Colon (tissue), 2 donors: ENCODE data around the gene HID1.
"Not testable (repeated sequence)": the region's sequence is repeated elsewhere in the genome, so short reads cannot be mapped to it uniquely, and the experiment has no call there.

Experiments
- FAIRE-seq: peaks from 2 replicates; lab custom pipeline; 2012; peaks lifted over from hg19 to GRCh38; lab: Jason Lieb, UNC
- donor health status: control.
- donor health status: control.

Gene HID1

GRCh38 chr17:74998783-74999182 is 26.2 kb upstream of the HID1 start:
- FAIRE-seq, result no peak

- no peak for FAIRE-seq
These were observed 23.3 kb upstream of the HID1 start for GRCh38 chr17:74995847-74996246.

- FAIRE-seq, result no peak
These were observed 21.9 kb upstream of the HID1 start for GRCh38 chr17:74994440-74994839.

- FAIRE-seq, result no peak
These were observed 19.7 kb upstream of the HID1 start for GRCh38 chr17:74992223-74992622.

- no peak for FAIRE-seq
These were observed 18.1 kb upstream of the HID1 start for GRCh38 chr17:74990581-74991105.

GRCh38 chr17:74987909-74988711 is 15.6 kb upstream of the HID1 start:
- no peak for FAIRE-seq

GRCh38 chr17:74987418-74987908 is 14.9 kb upstream of the HID1 start, which contains the start of gene CDR2L:
TSS of gene CDR2L (plus strand) at chr17:74987632. CDS start at chr17:74988044, 412 bp downstream.
- FAIRE-seq, result no peak

- FAIRE-seq, result no peak
These were observed 13.6 kb upstream of the HID1 start for GRCh38 chr17:74986206-74986576.

- not testable (repeated sequence) for FAIRE-seq
These were observed 10.2 kb upstream of the HID1 start for GRCh38 chr17:74982663-74983313.

GRCh38 chr17:74981979-74982662 is 9.6 kb upstream of the HID1 start:
- FAIRE-seq, result no peak

- FAIRE-seq, result no peak
These were observed 8.9 kb upstream of the HID1 start for GRCh38 chr17:74981318-74981978.

- no peak for FAIRE-seq
These were observed 7.0 kb upstream of the HID1 start for GRCh38 chr17:74979408-74980146.

GRCh38 chr17:74978240-74978639 is 5.7 kb upstream of the HID1 start:
- no peak for FAIRE-seq

- FAIRE-seq, result no peak
These were observed 5.2 kb upstream of the HID1 start for GRCh38 chr17:74977802-74978201.

GRCh38 chr17:74975943-74976342 is 3.4 kb upstream of the HID1 start:
- no peak for FAIRE-seq

GRCh38 chr17:74972973-74973328 is 392 bp upstream of the HID1 start:
- no peak for FAIRE-seq

- FAIRE-seq, result no peak
These were observed 785 bp downstream of the HID1 start for GRCh38 chr17:74971842-74972106.

GRCh38 chr17:74971069-74971841 is 1.3 kb downstream of the HID1 start:
- FAIRE-seq, result no peak

- FAIRE-seq, result no peak
These were observed 2.2 kb downstream of the HID1 start for GRCh38 chr17:74970395-74970794.

GRCh38 chr17:74969501-74969900 is 3.1 kb downstream of the HID1 start:
- FAIRE-seq, result not testable (repeated sequence)

GRCh38 chr17:74968361-74968780 is 4.2 kb downstream of the HID1 start:
- FAIRE-seq, result no peak
